ENCODE measurements around the gene PDE4D.

DNA sequence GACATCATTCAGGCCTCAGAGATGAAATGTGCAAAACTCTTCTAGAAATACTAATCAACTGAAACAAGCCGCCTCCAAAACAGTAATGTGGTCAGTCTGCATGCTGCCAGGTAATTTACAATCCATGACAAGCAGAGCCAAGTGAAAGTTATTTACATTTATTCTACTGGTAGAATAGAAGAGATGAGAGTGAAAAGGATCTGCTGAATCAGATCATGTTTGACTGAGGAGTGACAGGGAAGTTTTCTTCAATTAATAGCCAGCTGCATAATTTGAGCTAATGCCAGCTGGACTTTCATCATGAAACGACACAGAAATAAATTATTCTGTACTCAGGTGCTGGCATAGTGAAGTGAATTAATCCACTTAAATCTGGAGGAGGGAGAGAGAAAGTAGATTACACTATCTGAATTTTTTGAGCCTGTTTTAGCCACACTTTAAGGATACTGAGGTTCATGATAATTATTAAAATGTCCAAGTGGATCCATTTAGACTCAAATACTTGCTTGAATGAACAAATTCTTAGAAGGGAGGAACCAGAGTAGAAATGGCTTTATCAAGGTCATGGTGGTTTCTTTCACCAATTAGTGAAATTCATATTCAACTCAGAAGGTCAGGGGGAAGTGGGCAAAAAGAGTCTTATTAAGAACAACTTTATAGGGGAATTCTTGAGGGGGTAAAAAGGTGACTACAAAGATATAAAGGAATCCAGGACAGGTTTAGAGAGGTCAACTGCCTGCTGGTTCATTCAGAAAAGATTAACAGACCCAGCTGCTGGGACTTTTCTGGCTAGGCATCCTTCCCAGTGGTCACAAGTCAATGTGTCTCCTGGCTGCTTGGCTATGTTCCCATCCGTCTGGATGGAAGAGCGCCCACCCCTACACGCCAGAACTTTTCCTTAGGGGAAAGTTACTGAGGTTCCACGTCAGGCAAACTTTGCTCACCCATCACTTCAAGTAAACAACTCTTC is 350.4 kb downstream of the PDE4D start:
- TF ChIP-seq, protein P1, sequence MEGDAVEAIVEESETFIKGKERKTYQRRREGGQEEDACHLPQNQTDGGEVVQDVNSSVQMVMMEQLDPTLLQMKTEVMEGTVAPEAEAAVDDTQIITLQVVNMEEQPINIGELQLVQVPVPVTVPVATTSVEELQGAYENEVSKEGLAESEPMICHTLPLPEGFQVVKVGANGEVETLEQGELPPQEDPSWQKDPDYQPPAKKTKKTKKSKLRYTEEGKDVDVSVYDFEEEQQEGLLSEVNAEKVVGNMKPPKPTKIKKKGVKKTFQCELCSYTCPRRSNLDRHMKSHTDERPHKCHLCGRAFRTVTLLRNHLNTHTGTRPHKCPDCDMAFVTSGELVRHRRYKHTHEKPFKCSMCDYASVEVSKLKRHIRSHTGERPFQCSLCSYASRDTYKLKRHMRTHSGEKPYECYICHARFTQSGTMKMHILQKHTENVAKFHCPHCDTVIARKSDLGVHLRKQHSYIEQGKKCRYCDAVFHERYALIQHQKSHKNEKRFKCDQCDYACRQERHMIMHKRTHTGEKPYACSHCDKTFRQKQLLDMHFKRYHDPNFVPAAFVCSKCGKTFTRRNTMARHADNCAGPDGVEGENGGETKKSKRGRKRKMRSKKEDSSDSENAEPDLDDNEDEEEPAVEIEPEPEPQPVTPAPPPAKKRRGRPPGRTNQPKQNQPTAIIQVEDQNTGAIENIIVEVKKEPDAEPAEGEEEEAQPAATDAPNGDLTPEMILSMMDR (IDR thresholded peaks at IDR 0.05), result no peak
- no peak for TF ChIP-seq POLR2A (IDR thresholded peaks at IDR 0.05)

All from right lobe of liver (tissue), 4 donors.